Cerebellar nuclear complex (tissue), 1 donor: Measurements from ENCODE around the gene TMEM254.
"Not testable (repeated sequence)": the region's sequence is repeated elsewhere in the genome, so short reads cannot be mapped to it uniquely, and the experiment has no call there.

ENCODE experiments used
- DNase-seq, 2 experiments: peaks; one replicate each; lab custom pipeline; 2025; lab: John Stamatoyannopoulos, UW

TMEM254 gene

DNA sequence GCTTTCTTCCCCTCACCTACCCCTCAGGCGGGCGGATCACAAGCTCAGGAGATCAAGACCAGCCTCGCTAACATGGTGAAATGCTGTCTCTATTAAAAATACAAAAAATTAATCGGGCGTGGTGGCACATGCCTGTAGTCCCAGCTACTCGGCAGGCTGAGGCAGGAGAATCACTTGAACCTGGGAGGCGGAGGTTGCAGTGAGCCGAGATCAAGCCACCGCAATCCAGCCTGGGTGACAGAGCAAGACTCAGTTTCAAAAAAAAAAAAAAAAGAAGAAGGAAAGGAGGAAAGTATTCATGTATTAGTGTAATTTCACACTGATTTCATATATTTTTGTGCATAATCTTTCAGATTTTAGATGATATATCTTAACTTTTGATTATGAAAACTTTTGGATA lies 55.2 kb downstream of the TMEM254 start:
- DNase-seq, result not testable (repeated sequence)

DNA sequence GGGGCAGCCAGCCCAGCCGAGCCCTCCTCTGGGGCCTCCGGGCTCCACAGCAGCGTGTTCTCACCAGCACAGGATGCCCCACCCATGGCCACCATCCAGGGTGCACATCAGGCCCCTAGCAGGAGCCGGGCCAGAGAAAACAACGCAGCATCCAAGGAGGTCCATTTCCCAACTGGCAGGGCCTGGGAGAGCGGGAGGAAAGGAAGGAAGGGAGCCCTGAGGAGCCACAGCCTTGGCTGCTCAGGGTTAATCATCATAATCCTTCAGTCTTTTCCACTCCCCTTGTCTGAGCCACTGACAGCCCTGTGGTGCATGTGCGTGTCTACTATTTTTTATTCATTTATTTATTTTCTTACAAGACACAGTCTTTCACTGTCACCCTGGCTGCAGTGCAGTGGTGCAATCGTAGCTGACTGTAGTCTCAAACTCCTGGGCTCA lies 57.7 kb downstream of the TMEM254 start:
- DNase-seq, result no peak

DNA sequence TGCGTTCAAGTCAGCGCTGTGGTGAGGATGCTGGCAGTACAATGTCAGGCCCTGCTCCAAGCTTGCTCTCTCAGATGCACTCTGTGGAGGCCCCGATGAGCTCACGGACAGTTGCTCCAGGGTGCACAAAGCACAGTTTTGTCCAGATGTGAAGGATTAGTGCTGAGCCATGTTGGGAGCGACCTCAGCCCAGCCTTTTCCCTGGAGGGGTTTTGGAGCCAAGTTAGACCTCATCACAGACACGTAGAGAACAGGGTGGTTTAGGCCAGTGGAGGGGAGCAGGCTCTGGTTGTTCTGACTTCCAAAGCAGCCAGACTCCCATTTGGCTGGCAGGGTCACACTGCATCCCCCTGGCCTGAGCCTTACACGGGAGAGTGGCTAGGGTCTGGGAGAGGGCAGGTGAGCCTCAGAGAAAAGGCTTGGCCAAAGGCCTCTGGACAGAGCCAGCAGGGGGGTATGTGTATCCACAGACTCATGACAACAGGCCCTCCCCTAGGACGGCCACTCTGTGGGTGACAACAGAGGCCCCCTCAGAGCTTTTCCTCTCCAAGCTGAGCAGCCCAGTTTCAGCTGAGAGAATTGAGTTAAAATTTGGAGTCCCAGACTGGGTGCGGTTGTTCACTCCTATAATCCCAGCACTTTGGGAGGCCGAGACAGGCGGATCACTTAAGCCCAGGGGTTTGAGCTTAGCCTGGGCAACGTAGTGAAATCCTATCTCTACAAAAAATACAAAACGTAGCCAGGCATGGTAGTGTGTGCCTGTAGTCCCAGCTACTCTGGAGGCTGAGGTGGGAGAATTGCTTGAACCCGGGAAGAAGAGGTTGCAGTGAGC lies 58.8 kb downstream of the TMEM254 start:
- no peak for DNase-seq

DNA sequence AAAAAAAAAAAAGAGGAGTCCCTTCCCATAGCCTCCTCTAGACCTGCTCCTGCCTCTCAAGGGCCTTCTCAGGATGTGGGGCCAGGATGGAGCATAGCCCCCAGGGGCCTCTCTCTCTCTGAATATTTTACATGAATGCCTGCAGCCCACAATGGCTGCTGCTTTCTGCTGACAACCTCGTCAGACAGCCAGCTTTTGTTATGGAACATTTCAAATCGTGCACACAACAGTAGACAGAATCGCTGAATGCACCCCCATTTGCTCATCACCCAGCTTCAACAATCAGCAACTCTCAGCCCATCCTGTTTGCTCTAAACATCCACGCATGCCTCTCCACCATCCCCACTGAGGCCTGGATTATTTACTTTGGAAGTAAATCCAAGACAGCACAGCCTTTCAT lies 59.5 kb downstream of the TMEM254 start:
- no peak for DNase-seq

GRCh38 chr10:80139265-80139664 lies 60.8 kb downstream of the TMEM254 start:
- no peak for DNase-seq

- no peak for DNase-seq
Measured at GRCh38 chr10:80140251-80140650, 61.8 kb downstream of the TMEM254 start.

DNA sequence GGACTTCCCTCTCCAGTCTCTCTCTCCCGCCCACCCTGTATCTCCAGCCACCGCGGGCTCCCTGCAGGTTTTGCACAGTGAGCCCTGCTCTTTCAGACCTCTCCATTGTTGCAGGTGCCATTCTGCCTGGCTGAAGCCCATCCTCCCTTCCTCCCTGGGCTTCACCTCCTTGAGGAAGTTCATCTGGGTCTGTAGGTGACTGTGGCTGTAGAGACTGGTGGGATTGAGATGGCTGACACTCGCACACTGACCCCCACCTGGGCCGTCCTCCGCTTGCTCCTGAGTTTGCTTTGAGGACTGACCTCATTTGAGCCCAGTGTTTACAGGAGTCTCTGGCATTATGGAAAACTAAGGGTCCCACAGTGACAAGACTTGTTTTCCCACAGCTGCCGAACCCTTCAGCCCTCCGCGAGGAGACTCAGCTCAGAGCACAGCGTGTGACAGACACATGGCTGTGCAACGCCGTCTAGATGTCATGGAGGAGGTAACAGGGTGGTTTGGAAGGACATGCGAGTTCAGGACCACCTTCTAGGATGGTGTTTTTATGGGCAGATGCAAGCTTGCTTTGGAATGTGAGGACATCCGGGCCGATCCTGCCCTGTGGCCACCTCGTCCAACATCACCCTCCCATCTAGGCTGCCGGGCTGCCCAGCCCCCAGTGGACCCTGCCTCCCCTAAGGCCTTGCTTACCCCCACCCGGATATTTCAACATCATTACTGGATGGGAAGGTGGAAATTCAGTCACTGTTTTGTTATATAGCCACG lies 63.4 kb downstream of the TMEM254 start:
- no peak for DNase-seq
